Measurements from ENCODE around the gene POLR1H.

DNA sequence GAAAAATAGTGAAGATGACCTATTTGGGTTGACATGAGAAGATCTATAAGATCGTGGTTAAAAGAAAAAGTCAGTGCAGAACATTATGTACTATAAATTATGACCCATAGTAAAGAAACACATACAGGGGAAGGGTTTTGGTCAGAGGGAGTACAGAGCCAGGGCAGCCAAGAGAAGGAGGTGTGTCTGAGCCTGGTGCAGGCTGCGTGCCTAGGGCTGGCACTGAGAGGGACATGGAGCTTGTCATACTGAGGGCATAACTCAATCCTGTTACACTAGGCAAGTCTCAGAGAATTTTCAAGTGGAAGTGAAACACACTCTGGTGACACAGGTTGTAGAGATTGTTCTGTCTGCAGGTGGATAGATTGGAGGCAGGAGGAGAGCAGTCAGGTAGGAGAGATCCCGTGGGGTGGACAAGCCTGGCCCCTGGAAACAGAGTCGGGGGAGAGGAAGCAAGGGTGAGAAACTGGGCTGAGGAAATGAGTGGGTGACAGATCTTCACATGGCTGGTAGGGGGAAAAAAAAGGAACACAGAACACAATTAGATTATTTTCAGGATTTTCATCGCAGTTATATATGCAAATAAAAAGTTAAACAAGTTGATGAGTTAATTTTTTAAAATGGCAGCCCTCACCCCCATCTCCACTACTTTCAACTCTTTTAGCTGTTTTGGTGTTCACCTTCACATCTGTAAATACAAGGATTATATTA is 33.0 kb downstream of the POLR1H start:
- TF ChIP-seq REST (IDR thresholded peaks at IDR 0.05; ENCODE audit: insufficient read depth in 1 of 2, low read depth in 2 of 2, low read length in 2 of 2), result no peak
- TF ChIP-seq POLR2AphosphoS5 (IDR thresholded peaks at IDR 0.05; ENCODE audit: low read depth, low read length), result no peak
